ENCODE measurements around the gene HID1.
"Not testable (repeated sequence)": the region's sequence is repeated elsewhere in the genome, so short reads cannot be mapped to it uniquely, and the experiment has no call there.

HID1 gene

DNA sequence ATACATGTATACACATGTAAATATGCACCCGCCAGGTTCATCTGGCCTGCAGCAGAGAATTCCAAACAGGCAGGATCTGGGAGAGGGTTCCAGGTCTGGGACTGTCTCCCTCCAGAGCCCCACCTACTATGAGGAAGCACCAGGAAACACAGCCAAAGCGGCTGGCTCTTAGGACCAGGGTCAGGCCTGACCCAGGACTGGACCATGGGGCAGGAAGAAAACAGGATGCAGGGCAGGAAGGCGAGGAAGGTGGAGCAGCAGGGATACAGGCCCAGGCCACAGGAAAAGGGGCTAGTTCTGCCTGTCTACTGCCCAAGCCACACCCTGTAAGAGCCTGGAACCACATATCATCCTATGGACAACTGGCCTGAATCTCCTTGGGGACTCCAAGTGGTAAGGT is 2.2 kb downstream of the HID1 start:
- ATAC-seq, result no peak
- TF ChIP-seq ZFP3 (CRISPR knock-in tag; IDR thresholded peaks at IDR 0.05), result no peak

DNA sequence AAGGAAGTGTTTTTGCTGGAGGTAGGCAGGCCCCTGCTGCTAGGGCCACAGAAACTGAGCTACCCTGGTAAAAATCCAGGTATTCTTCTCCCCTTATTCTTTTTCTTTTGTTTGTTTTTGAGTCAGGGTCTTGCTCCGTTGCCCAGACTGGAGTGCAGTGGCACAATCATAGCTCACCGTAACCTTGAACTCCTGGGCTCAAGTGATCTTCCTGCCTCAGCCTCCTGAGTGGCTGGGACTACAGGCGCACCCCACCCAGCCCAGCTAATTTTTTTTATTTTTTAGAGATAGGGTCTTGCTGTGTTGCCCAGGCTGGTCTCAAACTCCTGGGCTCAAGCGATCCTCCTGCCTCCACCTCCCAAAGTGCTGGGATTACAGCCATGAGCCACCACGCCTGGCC is 3.1 kb downstream of the HID1 start:
- not testable (repeated sequence) for ATAC-seq

DNA sequence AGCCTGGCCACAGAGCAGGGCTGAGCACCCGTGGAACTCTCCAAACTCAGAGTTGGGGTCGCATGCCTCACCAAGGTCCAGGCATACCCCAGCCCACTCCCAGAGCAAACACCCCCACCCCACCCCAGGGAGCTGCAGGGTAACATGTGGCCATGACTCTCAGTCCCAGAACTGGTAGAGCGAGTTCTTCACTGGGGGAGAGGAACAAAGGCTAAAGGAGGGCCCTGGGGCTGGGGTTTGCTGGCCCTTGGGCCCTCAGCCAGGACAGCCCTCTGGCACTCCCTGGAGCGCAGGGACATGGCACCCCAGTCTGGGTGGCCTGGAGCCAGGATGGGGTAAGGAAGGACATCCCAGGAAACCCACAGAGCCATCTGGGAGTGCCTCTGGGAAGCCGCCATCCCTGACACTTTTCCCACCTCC is 4.2 kb downstream of the HID1 start:
- TF ChIP-seq ZFP3 (CRISPR knock-in tag; IDR thresholded peaks at IDR 0.05) (no peak), RARB (CRISPR knock-in tag; IDR thresholded peaks at IDR 0.05) (no peak), TCF4 (CRISPR knock-in tag; IDR thresholded peaks at IDR 0.05; ENCODE audit: borderline replicate concordance) (no peak), GLIS3 (CRISPR knock-in tag; IDR thresholded peaks at IDR 0.05) (no peak), ZNF8 (CRISPR knock-in tag; IDR thresholded peaks at IDR 0.05) (no peak), ZC3H10 (CRISPR knock-in tag; IDR thresholded peaks at IDR 0.05) (no peak), ZNF70 (CRISPR knock-in tag; IDR thresholded peaks at IDR 0.05) (no peak), ISL1 (CRISPR knock-in tag; IDR thresholded peaks at IDR 0.05) (no peak), SNAI2 (CRISPR knock-in tag; IDR thresholded peaks at IDR 0.05) (no peak), ARNTL (CRISPR knock-in tag; IDR thresholded peaks at IDR 0.05; ENCODE audit: borderline replicate concordance, low read depth) (no peak)
- TF ChIP-seq, protein P1, sequence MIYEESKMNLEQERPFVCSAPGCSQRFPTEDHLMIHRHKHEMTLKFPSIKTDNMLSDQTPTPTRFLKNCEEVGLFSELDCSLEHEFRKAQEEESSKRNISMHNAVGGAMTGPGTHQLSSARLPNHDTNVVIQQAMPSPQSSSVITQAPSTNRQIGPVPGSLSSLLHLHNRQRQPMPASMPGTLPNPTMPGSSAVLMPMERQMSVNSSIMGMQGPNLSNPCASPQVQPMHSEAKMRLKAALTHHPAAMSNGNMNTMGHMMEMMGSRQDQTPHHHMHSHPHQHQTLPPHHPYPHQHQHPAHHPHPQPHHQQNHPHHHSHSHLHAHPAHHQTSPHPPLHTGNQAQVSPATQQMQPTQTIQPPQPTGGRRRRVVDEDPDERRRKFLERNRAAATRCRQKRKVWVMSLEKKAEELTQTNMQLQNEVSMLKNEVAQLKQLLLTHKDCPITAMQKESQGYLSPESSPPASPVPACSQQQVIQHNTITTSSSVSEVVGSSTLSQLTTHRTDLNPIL (CRISPR knock-in tag; IDR thresholded peaks at IDR 0.05; ENCODE audit: low read depth), result no peak
- TF ChIP-seq, protein P2, sequence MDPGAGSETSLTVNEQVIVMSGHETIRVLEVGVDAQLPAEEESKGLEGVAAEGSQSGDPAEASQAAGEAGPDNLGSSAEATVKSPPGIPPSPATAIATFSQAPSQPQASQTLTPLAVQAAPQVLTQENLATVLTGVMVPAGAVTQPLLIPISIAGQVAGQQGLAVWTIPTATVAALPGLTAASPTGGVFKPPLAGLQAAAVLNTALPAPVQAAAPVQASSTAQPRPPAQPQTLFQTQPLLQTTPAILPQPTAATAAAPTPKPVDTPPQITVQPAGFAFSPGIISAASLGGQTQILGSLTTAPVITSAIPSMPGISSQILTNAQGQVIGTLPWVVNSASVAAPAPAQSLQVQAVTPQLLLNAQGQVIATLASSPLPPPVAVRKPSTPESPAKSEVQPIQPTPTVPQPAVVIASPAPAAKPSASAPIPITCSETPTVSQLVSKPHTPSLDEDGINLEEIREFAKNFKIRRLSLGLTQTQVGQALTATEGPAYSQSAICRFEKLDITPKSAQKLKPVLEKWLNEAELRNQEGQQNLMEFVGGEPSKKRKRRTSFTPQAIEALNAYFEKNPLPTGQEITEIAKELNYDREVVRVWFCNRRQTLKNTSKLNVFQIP (CRISPR knock-in tag; IDR thresholded peaks at IDR 0.05; ENCODE audit: borderline replicate concordance, low read depth), result no peak
- ATAC-seq, result no peak

DNA sequence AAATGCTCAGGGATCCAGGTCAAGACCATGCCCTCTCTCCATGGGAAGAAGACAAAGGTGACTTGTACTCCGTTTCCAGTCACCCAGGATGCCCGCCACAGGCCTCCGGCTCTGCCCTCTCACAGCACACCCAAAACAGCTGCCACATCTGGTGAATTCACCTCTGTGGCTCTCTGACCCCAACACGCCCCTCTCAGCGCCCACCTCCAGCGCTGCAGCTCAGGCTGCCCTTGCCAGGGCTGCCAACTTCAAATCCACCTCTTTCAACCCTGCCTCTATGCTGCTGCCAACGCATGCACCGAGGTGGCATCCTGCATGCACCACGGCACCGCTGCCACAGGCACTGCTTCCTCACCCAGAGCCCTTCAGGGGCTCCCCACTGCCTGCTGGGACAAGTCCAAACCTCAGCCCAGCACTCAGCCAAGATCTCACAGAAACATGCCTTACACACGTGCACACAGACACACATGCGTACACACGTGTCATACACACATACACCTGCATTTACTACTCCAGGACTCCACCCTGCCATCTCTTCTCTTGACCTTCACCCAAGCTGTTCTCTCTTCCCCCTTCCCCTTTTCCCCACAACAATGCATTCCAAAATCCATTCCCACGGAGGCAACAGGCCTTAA is 7.5 kb downstream of the HID1 start:
- no peak for TF ChIP-seq ESRRG (CRISPR knock-in tag; IDR thresholded peaks at IDR 0.05)
- ATAC-seq, result no peak

DNA sequence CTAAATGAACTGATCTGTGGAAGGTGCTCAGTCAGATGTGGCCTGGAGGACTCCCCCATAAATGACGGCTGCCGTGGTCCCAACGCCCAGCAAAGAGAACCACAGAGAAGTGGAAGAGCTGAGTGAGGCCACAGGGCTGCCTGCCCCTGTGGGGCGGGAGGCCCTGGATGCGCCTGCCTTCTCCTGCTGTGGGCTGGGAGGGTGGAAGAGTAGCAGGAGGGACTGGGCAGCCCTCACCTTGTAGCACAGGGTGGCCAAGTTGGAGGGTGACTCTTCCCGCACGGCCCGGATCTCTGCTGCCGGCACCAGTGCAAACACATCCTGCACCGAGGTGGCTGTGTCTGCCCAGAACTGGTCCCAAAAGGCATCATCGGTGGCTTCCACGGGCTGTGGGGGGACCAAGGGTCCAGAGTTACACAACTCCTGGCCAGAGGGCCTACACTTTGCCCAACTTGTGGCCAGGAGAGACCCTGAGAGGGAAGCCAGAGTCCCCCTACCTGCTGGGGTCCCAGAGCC is 8.3 kb downstream of the HID1 start:
- no peak for ATAC-seq
- TF ChIP-seq, protein P3, sequence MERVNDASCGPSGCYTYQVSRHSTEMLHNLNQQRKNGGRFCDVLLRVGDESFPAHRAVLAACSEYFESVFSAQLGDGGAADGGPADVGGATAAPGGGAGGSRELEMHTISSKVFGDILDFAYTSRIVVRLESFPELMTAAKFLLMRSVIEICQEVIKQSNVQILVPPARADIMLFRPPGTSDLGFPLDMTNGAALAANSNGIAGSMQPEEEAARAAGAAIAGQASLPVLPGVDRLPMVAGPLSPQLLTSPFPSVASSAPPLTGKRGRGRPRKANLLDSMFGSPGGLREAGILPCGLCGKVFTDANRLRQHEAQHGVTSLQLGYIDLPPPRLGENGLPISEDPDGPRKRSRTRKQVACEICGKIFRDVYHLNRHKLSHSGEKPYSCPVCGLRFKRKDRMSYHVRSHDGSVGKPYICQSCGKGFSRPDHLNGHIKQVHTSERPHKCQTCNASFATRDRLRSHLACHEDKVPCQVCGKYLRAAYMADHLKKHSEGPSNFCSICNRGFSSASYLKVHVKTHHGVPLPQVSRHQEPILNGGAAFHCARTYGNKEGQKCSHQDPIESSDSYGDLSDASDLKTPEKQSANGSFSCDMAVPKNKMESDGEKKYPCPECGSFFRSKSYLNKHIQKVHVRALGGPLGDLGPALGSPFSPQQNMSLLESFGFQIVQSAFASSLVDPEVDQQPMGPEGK (CRISPR knock-in tag; IDR thresholded peaks at IDR 0.05; ENCODE audit: borderline replicate concordance), result no peak
- TF ChIP-seq TOX (CRISPR knock-in tag; IDR thresholded peaks at IDR 0.05; ENCODE audit: borderline replicate concordance) (no peak), ZNF8 (CRISPR knock-in tag; IDR thresholded peaks at IDR 0.05) (no peak), ZNF70 (CRISPR knock-in tag; IDR thresholded peaks at IDR 0.05) (no peak), SNAI2 (CRISPR knock-in tag; IDR thresholded peaks at IDR 0.05) (no peak), OSR1 (CRISPR knock-in tag; IDR thresholded peaks at IDR 0.05) (no peak), ZNF565 (CRISPR knock-in tag; conservative IDR thresholded peaks at IDR 0.05; ENCODE audit: low read depth) (no peak), CSDC2 (CRISPR knock-in tag; IDR thresholded peaks at IDR 0.05) (no peak), GLIS3 (CRISPR knock-in tag; IDR thresholded peaks at IDR 0.05) (no peak), RARB (CRISPR knock-in tag; IDR thresholded peaks at IDR 0.05) (no peak), PPARA (CRISPR knock-in tag; IDR thresholded peaks at IDR 0.05; ENCODE audit: borderline replicate concordance) (no peak), ZC3H10 (CRISPR knock-in tag; IDR thresholded peaks at IDR 0.05) (no peak), ISL1 (CRISPR knock-in tag; IDR thresholded peaks at IDR 0.05) (no peak), ARNTL (CRISPR knock-in tag; IDR thresholded peaks at IDR 0.05; ENCODE audit: borderline replicate concordance, low read depth) (no peak)
- TF ChIP-seq, protein P2 (CRISPR knock-in tag; IDR thresholded peaks at IDR 0.05; ENCODE audit: borderline replicate concordance, low read depth), result no peak
- TF ChIP-seq, protein P1 (CRISPR knock-in tag; IDR thresholded peaks at IDR 0.05; ENCODE audit: low read depth), result no peak
- TF ChIP-seq, protein P4, sequence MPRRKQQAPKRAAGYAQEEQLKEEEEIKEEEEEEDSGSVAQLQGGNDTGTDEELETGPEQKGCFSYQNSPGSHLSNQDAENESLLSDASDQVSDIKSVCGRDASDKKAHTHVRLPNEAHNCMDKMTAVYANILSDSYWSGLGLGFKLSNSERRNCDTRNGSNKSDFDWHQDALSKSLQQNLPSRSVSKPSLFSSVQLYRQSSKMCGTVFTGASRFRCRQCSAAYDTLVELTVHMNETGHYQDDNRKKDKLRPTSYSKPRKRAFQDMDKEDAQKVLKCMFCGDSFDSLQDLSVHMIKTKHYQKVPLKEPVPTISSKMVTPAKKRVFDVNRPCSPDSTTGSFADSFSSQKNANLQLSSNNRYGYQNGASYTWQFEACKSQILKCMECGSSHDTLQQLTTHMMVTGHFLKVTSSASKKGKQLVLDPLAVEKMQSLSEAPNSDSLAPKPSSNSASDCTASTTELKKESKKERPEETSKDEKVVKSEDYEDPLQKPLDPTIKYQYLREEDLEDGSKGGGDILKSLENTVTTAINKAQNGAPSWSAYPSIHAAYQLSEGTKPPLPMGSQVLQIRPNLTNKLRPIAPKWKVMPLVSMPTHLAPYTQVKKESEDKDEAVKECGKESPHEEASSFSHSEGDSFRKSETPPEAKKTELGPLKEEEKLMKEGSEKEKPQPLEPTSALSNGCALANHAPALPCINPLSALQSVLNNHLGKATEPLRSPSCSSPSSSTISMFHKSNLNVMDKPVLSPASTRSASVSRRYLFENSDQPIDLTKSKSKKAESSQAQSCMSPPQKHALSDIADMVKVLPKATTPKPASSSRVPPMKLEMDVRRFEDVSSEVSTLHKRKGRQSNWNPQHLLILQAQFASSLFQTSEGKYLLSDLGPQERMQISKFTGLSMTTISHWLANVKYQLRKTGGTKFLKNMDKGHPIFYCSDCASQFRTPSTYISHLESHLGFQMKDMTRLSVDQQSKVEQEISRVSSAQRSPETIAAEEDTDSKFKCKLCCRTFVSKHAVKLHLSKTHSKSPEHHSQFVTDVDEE (CRISPR knock-in tag; IDR thresholded peaks at IDR 0.05), result no peak
- TF ChIP-seq, protein P5, sequence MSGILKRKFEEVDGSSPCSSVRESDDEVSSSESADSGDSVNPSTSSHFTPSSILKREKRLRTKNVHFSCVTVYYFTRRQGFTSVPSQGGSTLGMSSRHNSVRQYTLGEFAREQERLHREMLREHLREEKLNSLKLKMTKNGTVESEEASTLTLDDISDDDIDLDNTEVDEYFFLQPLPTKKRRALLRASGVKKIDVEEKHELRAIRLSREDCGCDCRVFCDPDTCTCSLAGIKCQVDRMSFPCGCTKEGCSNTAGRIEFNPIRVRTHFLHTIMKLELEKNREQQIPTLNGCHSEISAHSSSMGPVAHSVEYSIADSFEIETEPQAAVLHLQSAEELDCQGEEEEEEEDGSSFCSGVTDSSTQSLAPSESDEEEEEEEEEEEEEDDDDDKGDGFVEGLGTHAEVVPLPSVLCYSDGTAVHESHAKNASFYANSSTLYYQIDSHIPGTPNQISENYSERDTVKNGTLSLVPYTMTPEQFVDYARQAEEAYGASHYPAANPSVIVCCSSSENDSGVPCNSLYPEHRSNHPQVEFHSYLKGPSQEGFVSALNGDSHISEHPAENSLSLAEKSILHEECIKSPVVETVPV (CRISPR knock-in tag; IDR thresholded peaks at IDR 0.05), result no peak

Data from SK-N-SH treated with all-trans-retinoic acid at 6 μM for 48 hours (cell line).